ENCODE measurements around the gene GPN2. TPM values are rescaled to one million over a fixed set of nuclear protein-coding genes. Genes with fewer than 3 reads are reported as not detected.
A peak's percentile ranks its signal among the peaks of the same experiment; 100 is the strongest.
"Not testable (repeated sequence)": the region's sequence is repeated elsewhere in the genome, so short reads cannot be mapped to it uniquely, and the experiment has no call there.

The GPN2 gene
- total RNA-seq, 2 donors from 2014 or later, result 12.9 to 15.3 TPM

- ATAC-seq (no peak), DNase-seq (no peak)
- intact Hi-C loops (cut with DNase I), result no loop called here
These were observed 19.9 kb upstream of the GPN2 start for GRCh38 chr1:26909951-26910342.

- DNase-seq (no peak), ATAC-seq (peak in 1 of 2 donors; percentile 84)
- intact Hi-C loops (cut with DNase I), result no loop called here
These were observed 17.2 kb upstream of the GPN2 start for GRCh38 chr1:26907071-26907917.

GRCh38 chr1:26900815-26901511 lies 10.9 kb upstream of the GPN2 start:
- no peak for DNase-seq
- intact Hi-C loops (cut with DNase I), result no loop called here

GRCh38 chr1:26900001-26900814 lies 10.1 kb upstream of the GPN2 start, which contains the start of gene GPATCH3:
Gene GPATCH3, minus strand, starts transcription at chr1:26900467. Its CDS starts 25 bp downstream, at chr1:26900442.
- DNase-seq (peak; percentile 95), ATAC-seq (peak; percentile 94 to 96)
- intact Hi-C loops (cut with DNase I), result no loop called here

More at GRCh38 chr1:26900815-26901511, 10.9 kb upstream of the GPN2 start:
- no peak for ATAC-seq

GRCh38 chr1:26897351-26897750 lies 7.3 kb upstream of the GPN2 start:
- intact Hi-C loops (cut with DNase I), result no loop called here
- no peak for DNase-seq
- ATAC-seq, result no peak

GRCh38 chr1:26894263-26894662 lies 4.2 kb upstream of the GPN2 start:
- intact Hi-C loops (cut with DNase I), result no loop called here
- DNase-seq (no peak), ATAC-seq (no peak)

GRCh38 chr1:26890467-26890796 lies 349 bp upstream of the GPN2 start:
- intact Hi-C loops (cut with DNase I), result no loop called here
- DNase-seq, result no peak
- peak; percentile 49 to 51 for ATAC-seq

- no peak for ATAC-seq
- intact Hi-C loops (cut with DNase I), result no loop called here
- DNase-seq, result no peak
These were observed 1.9 kb downstream of the GPN2 start for GRCh38 chr1:26888231-26888630.

GRCh38 chr1:26887125-26887524 lies 3.0 kb downstream of the GPN2 start:
- no peak for DNase-seq
- intact Hi-C loops (cut with DNase I), result no loop called here
- ATAC-seq, result no peak

- DNase-seq, result no peak
- no peak for ATAC-seq
- intact Hi-C loops (cut with DNase I), result no loop called here
These were observed 7.2 kb downstream of the GPN2 start for GRCh38 chr1:26882696-26883463.

GRCh38 chr1:26881611-26882010 lies 8.5 kb downstream of the GPN2 start:
- intact Hi-C loops (cut with DNase I); DNase-seq; ATAC-seq: not testable (repeated sequence)

- ATAC-seq (no peak), DNase-seq (no peak)
- intact Hi-C loops (cut with DNase I), result loop anchor here (2.0 to 5.0 kb wide), 3 partner anchors 27 to 277 kb away; no protein-coding TSS in a partner anchor
These were observed 10.3 kb downstream of the GPN2 start for GRCh38 chr1:26879793-26880192.

- intact Hi-C loops (cut with DNase I), result loop anchor here (5.0 kb wide), 2 partner anchors 65 to 275 kb away; no protein-coding TSS in a partner anchor
- DNase-seq, result no peak
- no peak for ATAC-seq
These were observed 12.8 kb downstream of the GPN2 start for GRCh38 chr1:26877326-26877725.

- ATAC-seq (no peak), DNase-seq (no peak)
- intact Hi-C loops (cut with DNase I), result loop anchor here (5.0 kb wide), 2 partner anchors 63 to 273 kb away; no protein-coding TSS in a partner anchor
These were observed 15.2 kb downstream of the GPN2 start for GRCh38 chr1:26874896-26875295.

GRCh38 chr1:26873097-26873496 lies 17.0 kb downstream of the GPN2 start:
- DNase-seq; ATAC-seq; intact Hi-C loops (cut with DNase I): not testable (repeated sequence)

GRCh38 chr1:26864610-26865480 lies 25.2 kb downstream of the GPN2 start:
- ATAC-seq, result peak; percentile 98
- intact Hi-C loops (cut with DNase I), result no loop called here
- DNase-seq, result peak; percentile 98

GRCh38 chr1:26863685-26864077 lies 26.4 kb downstream of the GPN2 start:
- intact Hi-C loops (cut with DNase I), result no loop called here
- ATAC-seq (no peak), DNase-seq (no peak)

Data from left cardiac atrium (tissue), 4 donors.